Measurements from ENCODE around the gene STAT3. TPM values are rescaled to one million over a fixed set of nuclear protein-coding genes. Genes with fewer than 3 reads are reported as not detected.
A peak's percentile ranks its signal among the peaks of the same experiment; 100 is the strongest.

The STAT3 gene
- polyA plus RNA-seq, 1 experiment = 74.4 TPM

- ChIA-PET POLR2A (no interaction called here), CTCF (interaction anchor here (1.3 to 1.7 kb wide), 3 partner anchors 10 to 55 kb away, joined by 4 to 10 read pairs (median 5); no protein-coding TSS in a partner anchor)
- Histone ChIP-seq H3K36me3 (ENCODE audit: control insufficient read depth, insufficient read depth, low read length) (no peaks in the 10 kb centered on the region), H3K27me3 (ENCODE audit: control insufficient read depth, insufficient read depth, low read length) (no peaks in the 10 kb centered on the region), H3K4me3 (ENCODE audit: low read depth, low read length) (no peak overlapping the region)
- TF ChIP-seq CTCF (IDR thresholded peaks at IDR 0.05; ENCODE audit: insufficient read depth, low read depth, low read length) = no peak
- no peak for DNase-seq (ENCODE audit: low read depth)
These were observed 110.9 kb downstream of the STAT3 start for GRCh38 chr17:42277342-42277712.

GRCh38 chr17:42276609-42277341, 111.5 kb downstream of the STAT3 start:
- H3K4me3 ChIP-seq (ENCODE audit: low read depth, low read length) = peak overlapping the region; percentile 85
- DNase-seq (ENCODE audit: low read depth) = no peak
- CTCF ChIA-PET = interaction anchor here (1.3 to 1.7 kb wide), 3 partner anchors 10 to 54 kb away, joined by 4 to 10 read pairs (median 5); no protein-coding TSS in a partner anchor
- H3K27me3 ChIP-seq (ENCODE audit: control insufficient read depth, insufficient read depth, low read length) = no peaks in the 10 kb centered on the region
- H3K36me3 ChIP-seq (ENCODE audit: control insufficient read depth, insufficient read depth, low read length) = no peaks in the 10 kb centered on the region
- no peak for TF ChIP-seq CTCF (IDR thresholded peaks at IDR 0.05; ENCODE audit: insufficient read depth, low read depth, low read length)
- POLR2A ChIA-PET = no interaction called here

GRCh38 chr17:42276359-42276608, 112.0 kb downstream of the STAT3 start, which contains the start of gene STAT5B:
TSS of gene STAT5B (minus strand) at chr17:42276391. CDS start at chr17:42232127, 44,264 bp downstream.
- DNase-seq (ENCODE audit: low read depth) = no peak
- Histone ChIP-seq H3K27me3 (ENCODE audit: control insufficient read depth, insufficient read depth, low read length) (no peaks in the 10 kb centered on the region), H3K36me3 (ENCODE audit: control insufficient read depth, insufficient read depth, low read length) (no peaks in the 10 kb centered on the region), H3K4me3 (ENCODE audit: low read depth, low read length) (peak within 1 kb of the TSS; percentile 85)
- ChIA-PET CTCF (interaction anchor here (1.6 kb wide), 1 partner anchor 54 kb away, joined by 10 read pairs; no protein-coding TSS in a partner anchor), POLR2A (no interaction called here)
- TF ChIP-seq CTCF (IDR thresholded peaks at IDR 0.05; ENCODE audit: insufficient read depth, low read depth, low read length) = no peak

- POLR2A ChIA-PET = interaction anchor here (0.6 to 0.8 kb wide), 2 partner anchors 11 to 245 kb away, joined by 3 to 4 read pairs; no protein-coding TSS in a partner anchor
- Histone ChIP-seq H3K4me3 (ENCODE audit: low read depth, low read length) (peak overlapping the region; percentile 85), H3K27me3 (ENCODE audit: control insufficient read depth, insufficient read depth, low read length) (no peaks in the 10 kb centered on the region), H3K36me3 (ENCODE audit: control insufficient read depth, insufficient read depth, low read length) (no peaks in the 10 kb centered on the region)
- DNase-seq (ENCODE audit: low read depth) = no peak
- CTCF ChIA-PET = interaction anchor here (1.0 to 1.1 kb wide), 3 partner anchors 21 to 89 kb away, joined by 3 to 4 read pairs (median 4); no protein-coding TSS in a partner anchor
- no peak for TF ChIP-seq CTCF (IDR thresholded peaks at IDR 0.05; ENCODE audit: insufficient read depth, low read depth, low read length)
These were observed 112.5 kb downstream of the STAT3 start for GRCh38 chr17:42275527-42276358.

Measured in BJ (cell line).